Measurements from ENCODE around the gene LIMCH1. TPM values are rescaled to one million over a fixed set of nuclear protein-coding genes. Genes with fewer than 3 reads are reported as not detected.

Gene LIMCH1
- total RNA-seq, 1 experiment from 2014 or later, result 10.4 TPM

DNA sequence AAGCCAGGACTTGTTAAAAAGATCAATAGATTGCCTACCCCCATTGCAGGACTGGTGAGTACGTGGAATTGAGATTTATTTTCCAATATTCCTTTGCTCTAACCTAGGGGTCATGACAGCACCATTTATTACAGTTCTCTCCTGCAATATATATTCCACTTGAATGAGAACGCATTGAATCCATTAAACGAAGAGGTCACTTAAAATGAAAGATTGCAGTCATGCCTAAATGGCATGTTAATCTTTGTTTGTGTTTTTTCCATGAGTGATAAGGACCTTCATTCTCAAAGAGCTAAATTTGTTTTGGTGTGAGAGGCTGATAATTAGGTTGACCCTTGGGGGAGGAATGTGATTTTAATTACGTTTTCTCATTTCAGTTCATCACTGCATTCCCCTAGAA is 13.5 kb upstream of the LIMCH1 start (continued):
- TF ChIP-seq, protein P1, sequence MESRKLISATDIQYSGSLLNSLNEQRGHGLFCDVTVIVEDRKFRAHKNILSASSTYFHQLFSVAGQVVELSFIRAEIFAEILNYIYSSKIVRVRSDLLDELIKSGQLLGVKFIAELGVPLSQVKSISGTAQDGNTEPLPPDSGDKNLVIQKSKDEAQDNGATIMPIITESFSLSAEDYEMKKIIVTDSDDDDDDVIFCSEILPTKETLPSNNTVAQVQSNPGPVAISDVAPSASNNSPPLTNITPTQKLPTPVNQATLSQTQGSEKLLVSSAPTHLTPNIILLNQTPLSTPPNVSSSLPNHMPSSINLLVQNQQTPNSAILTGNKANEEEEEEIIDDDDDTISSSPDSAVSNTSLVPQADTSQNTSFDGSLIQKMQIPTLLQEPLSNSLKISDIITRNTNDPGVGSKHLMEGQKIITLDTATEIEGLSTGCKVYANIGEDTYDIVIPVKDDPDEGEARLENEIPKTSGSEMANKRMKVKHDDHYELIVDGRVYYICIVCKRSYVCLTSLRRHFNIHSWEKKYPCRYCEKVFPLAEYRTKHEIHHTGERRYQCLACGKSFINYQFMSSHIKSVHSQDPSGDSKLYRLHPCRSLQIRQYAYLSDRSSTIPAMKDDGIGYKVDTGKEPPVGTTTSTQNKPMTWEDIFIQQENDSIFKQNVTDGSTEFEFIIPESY (IDR thresholded peaks at IDR 0.05; ENCODE audit: extremely low read depth, insufficient replicate concordance, low read length), result no peak
- TF ChIP-seq JUND (IDR thresholded peaks at IDR 0.05), result no peak
- TF ChIP-seq YY1 (IDR thresholded peaks at IDR 0.05; ENCODE audit: extremely low read depth, insufficient replicate concordance, low read depth, low read length), result no peak

DNA sequence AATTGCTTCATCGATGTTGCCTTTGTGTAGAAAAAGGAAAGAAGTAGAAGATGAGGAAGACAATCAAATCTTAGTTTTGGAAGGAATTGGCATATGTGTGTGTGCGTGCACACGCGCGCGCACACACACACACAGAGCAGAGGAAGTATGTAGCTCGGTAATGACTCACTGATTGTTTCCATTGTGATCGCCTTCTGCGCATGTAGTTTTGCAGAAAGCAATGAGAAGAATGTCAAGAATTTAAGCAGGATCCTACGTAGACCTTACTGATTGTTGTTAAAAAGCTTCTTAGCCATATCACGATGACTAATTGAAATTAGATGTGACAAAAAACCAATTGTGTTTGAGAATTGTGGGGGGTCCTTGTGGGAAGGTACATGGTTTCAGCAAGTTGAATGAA is 12.8 kb upstream of the LIMCH1 start:
- Histone ChIP-seq H3K79me2 (ENCODE audit: insufficient read depth, low read length) (no peaks in the 10 kb centered on the region), H3K27me3 (ENCODE audit: insufficient read depth, low read length) (no peaks in the 10 kb centered on the region), H3K4me2 (ENCODE audit: low read length) (peak overlapping the region; percentile 57), H2AFZ (ENCODE audit: low read depth, low read length, poor library complexity, severe bottlenecking) (no peak overlapping the region), H3K9me2 (ENCODE audit: insufficient read depth) (no peaks in the 10 kb centered on the region), H4K20me1 (ENCODE audit: insufficient read depth) (no peaks in the 10 kb centered on the region), H3K4me1 (ENCODE audit: control insufficient read depth in 1 of 2, insufficient read depth in 2 of 2, low read length in 2 of 2) (peaks cover 0 to 17% of the 10 kb centered on the region in 2 experiments; a peak in 2 of 4 replicates), H3K9me3 (ENCODE audit: control insufficient read depth in 1 of 2, insufficient read depth in 1 of 2, low read depth in 1 of 2, low read length in 2 of 2) (no peaks in the 10 kb centered on the region), H3K9ac (ENCODE audit: low read length) (no peak overlapping the region), H3K27ac (ENCODE audit: low read depth, low read length) (no peak overlapping the region), H3K4me3 (replicated peaks in 1 of 2; ENCODE audit: low read depth in 1 of 2, low read length in 2 of 2) (peak overlapping the region in 1 of 2 experiments; percentile 0; a peak in 1 of 4 replicates), H3K36me3 (ENCODE audit: control insufficient read depth in 1 of 2, insufficient read depth in 2 of 2, low read length in 2 of 2) (no peaks in the 10 kb centered on the region)
- ChIA-PET POLR2A (no interaction called here), CTCF (no interaction called here), RAD21 (ENCODE audit: low non-redundant PET in 1 of 2, low total read pairs in 2 of 2, uncharacterized antibody in 2 of 2, unreplicated experiment in 2 of 2) (no interaction called here)
- BruUV-seq (replicated peaks), result no TSS peak
- peak; percentile 38; the same call in 1 of the 2 replicates for TF ChIP-seq JUND (IDR thresholded peaks at IDR 0.05)
- peak; percentile 60 for TF ChIP-seq FOSL1 (IDR thresholded peaks at IDR 0.05; ENCODE audit: low read depth)
- TF ChIP-seq SP1 (IDR thresholded peaks at IDR 0.05; ENCODE audit: low read depth), result peak; percentile 40; the same call in 1 of the 2 replicates
- no peak for TF ChIP-seq EGR1 (IDR thresholded peaks at IDR 0.05; ENCODE audit: low read depth)
- no peak for TF ChIP-seq ZNF274 (IDR thresholded peaks at IDR 0.05; ENCODE audit: low read depth, low read length)
- TF ChIP-seq, protein P2, sequence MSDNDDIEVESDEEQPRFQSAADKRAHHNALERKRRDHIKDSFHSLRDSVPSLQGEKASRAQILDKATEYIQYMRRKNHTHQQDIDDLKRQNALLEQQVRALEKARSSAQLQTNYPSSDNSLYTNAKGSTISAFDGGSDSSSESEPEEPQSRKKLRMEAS (IDR thresholded peaks at IDR 0.05), result no peak
- no peak for TF ChIP-seq TCF7L2 (IDR thresholded peaks at IDR 0.05; ENCODE audit: borderline replicate concordance, extremely low read depth, insufficient read depth, insufficient read length)
- ATAC-seq, result peak; percentile 90
- intact Hi-C loops (cut with micrococcal nuclease), result no loop called here
- peak; percentile 64 for DNase-seq (ENCODE audit: low read depth, low spot score)
